Measurements from ENCODE around the gene TMEM158. TPM values are rescaled to one million over a fixed set of nuclear protein-coding genes. Genes with fewer than 3 reads are reported as not detected.

The TMEM158 gene
- total and polyA plus RNA-seq, 2 experiments from 2014 or later: 8.5 to 16.9 TPM

DNA sequence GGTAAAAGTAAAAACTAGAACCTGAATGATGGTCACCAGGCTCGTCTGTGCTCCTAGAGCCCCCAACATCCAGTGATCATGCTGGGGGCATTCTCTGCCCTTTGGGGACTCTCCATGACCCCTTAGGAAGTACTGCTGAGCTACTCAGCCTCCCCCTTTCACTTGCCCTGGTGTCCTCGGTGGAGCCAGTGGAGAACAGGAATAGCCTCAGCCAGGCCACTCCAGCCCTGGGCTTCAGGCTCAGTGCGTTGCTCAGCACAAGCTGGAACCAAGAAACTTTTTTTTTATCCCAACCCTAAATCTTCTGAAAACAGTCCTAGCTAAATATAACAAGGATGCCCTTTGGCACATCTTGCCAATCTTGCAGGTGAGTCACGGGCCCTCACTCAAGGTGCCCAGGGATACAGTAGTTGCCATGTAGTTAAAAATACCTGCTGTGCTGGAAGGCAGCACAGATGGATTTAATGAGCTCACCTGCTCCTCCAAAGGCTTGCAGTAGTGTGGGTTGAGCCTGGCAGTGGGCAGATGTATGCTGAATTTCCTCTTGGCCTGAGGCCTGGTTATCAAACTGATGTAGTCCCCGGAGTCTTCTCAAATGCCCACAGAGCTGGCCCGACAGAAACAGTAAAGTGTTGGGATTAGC lies 46.9 kb upstream of the TMEM158 start:
- TF ChIP-seq, protein P1, sequence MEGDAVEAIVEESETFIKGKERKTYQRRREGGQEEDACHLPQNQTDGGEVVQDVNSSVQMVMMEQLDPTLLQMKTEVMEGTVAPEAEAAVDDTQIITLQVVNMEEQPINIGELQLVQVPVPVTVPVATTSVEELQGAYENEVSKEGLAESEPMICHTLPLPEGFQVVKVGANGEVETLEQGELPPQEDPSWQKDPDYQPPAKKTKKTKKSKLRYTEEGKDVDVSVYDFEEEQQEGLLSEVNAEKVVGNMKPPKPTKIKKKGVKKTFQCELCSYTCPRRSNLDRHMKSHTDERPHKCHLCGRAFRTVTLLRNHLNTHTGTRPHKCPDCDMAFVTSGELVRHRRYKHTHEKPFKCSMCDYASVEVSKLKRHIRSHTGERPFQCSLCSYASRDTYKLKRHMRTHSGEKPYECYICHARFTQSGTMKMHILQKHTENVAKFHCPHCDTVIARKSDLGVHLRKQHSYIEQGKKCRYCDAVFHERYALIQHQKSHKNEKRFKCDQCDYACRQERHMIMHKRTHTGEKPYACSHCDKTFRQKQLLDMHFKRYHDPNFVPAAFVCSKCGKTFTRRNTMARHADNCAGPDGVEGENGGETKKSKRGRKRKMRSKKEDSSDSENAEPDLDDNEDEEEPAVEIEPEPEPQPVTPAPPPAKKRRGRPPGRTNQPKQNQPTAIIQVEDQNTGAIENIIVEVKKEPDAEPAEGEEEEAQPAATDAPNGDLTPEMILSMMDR (IDR thresholded peaks at IDR 0.05; ENCODE audit: poor library complexity): no peak
- TF ChIP-seq EZH2 (IDR thresholded peaks at IDR 0.05; ENCODE audit: borderline replicate concordance) (no peak), EZH2phosphoT487 (IDR thresholded peaks at IDR 0.05; ENCODE audit: low read depth, severe bottlenecking, unreplicated experiment) (no peak)
- no peaks in the 10 kb centered on the region for H3K36me3 ChIP-seq (replicated peaks; ENCODE audit: insufficient read depth, low read depth)
- H2AFZ ChIP-seq: no peak overlapping the region
- no peaks in the 10 kb centered on the region for H3K79me2 ChIP-seq
- no peak for DNase-seq (ENCODE audit: low spot score)
- WGBS (ENCODE audit: low lambda C conversion rate, missing lambda C conversion rate): 85% methylated on average over 6 of the region's 6 CpGs
- H4K20me1 ChIP-seq (ENCODE audit: insufficient read depth, poor library complexity, severe bottlenecking): no peaks in the 10 kb centered on the region
- H3K27ac ChIP-seq: no peak overlapping the region
- no peaks in the 10 kb centered on the region for H3K9me3 ChIP-seq (ENCODE audit: low read depth)
- no peak overlapping the region for H3K4me2 ChIP-seq
- H3K4me3 ChIP-seq: no peak overlapping the region
- H3K4me1 ChIP-seq (ENCODE audit: insufficient read depth): no peaks in the 10 kb centered on the region
- no peaks in the 10 kb centered on the region for H3K9me2 ChIP-seq (replicated peaks; ENCODE audit: insufficient read depth)
- no peaks in the 10 kb centered on the region for H3K27me3 ChIP-seq

DNA sequence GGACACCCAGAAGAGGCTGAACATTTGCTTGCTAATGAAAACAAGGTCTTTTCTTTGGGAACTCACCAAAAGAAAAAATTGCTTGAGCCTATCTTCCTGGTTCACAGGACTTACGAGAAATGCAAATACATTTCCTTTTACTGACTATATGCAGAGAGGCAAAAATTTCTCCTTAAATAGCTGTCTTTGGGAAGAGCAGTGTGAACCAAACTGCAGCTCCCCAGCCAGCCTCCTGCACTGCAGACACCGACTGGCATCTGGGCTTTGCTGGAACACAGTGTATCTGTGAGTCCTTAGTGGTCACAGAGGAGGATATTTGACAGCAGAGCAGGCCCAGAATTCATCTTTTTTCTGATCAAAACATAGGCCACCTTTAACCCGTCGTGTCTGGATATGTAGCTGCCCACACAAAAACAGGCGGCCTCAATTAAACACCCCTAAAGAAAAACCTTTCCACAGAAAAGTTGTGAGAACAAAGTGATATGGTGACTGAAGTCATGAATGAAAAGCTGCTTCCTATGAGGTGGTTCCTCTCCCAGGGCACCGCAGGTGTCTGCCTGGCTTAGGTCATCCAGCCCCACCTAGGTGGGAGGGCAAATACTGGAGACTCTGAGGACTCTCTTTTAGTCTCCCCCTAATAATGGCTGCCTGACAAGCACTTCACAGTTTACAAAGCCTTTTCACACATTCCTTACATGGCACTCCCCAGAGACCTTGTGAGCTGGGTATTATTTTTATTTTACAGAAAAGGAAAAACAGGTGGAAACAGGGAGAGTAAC lies 46.1 kb upstream of the TMEM158 start:
- Histone ChIP-seq H3K36me3 (replicated peaks; ENCODE audit: insufficient read depth, low read depth) (no peaks in the 10 kb centered on the region), H3K9me2 (replicated peaks; ENCODE audit: insufficient read depth) (no peaks in the 10 kb centered on the region), H4K20me1 (ENCODE audit: insufficient read depth, poor library complexity, severe bottlenecking) (no peaks in the 10 kb centered on the region), H3K4me2 (no peak overlapping the region), H3K9me3 (ENCODE audit: low read depth) (no peaks in the 10 kb centered on the region), H3K27me3 (no peaks in the 10 kb centered on the region), H3K4me1 (ENCODE audit: insufficient read depth) (no peaks in the 10 kb centered on the region), H3K27ac (no peak overlapping the region), H2AFZ (no peak overlapping the region), H3K79me2 (no peaks in the 10 kb centered on the region), H3K4me3 (no peak overlapping the region)
- DNase-seq (ENCODE audit: low spot score): no peak
- TF ChIP-seq EZH2 (IDR thresholded peaks at IDR 0.05; ENCODE audit: borderline replicate concordance) (no peak), EZH2phosphoT487 (IDR thresholded peaks at IDR 0.05; ENCODE audit: low read depth, severe bottlenecking, unreplicated experiment) (no peak)
- TF ChIP-seq, protein P1 (IDR thresholded peaks at IDR 0.05; ENCODE audit: poor library complexity): no peak
- 79% methylated on average over 6 of the region's 6 CpGs for WGBS (ENCODE audit: low lambda C conversion rate, missing lambda C conversion rate)

DNA sequence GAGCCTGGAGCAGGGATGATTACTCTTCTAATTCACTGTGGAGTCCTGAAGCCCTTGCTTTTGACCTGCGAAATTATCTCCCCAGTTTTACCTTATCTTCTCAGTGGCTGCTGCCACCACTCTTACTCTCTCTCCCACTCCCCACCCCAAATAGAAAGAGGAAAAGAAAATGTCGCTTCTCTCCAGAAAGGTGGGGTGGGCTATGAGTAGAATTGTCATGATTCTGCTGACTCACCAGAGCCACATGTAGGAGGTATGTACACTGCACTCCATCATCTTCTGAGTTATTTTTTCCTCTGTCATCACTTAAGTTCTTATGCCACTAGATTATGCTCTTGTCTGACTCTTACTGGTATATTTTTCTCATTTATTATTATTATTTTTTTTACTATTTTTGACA lies 43.9 kb upstream of the TMEM158 start:
- Histone ChIP-seq H3K4me1 (ENCODE audit: insufficient read depth) (no peaks in the 10 kb centered on the region), H3K36me3 (replicated peaks; ENCODE audit: insufficient read depth, low read depth) (no peaks in the 10 kb centered on the region), H2AFZ (no peak overlapping the region), H3K79me2 (no peaks in the 10 kb centered on the region), H3K4me3 (no peak overlapping the region), H3K9me3 (ENCODE audit: low read depth) (no peaks in the 10 kb centered on the region), H3K9me2 (replicated peaks; ENCODE audit: insufficient read depth) (no peaks in the 10 kb centered on the region), H4K20me1 (ENCODE audit: insufficient read depth, poor library complexity, severe bottlenecking) (no peaks in the 10 kb centered on the region), H3K4me2 (no peak overlapping the region), H3K27me3 (no peaks in the 10 kb centered on the region), H3K27ac (no peak overlapping the region)
- TF ChIP-seq EZH2phosphoT487 (IDR thresholded peaks at IDR 0.05; ENCODE audit: low read depth, severe bottlenecking, unreplicated experiment) (no peak), EZH2 (IDR thresholded peaks at IDR 0.05; ENCODE audit: borderline replicate concordance) (no peak)
- TF ChIP-seq, protein P1 (IDR thresholded peaks at IDR 0.05; ENCODE audit: poor library complexity): no peak
- WGBS (ENCODE audit: low lambda C conversion rate, missing lambda C conversion rate): 66% methylated on average over 2 of the region's 2 CpGs
- no peak for DNase-seq (ENCODE audit: low spot score)
